GM21381 (cell line): ENCODE measurements around the gene AHSP.
A peak's percentile ranks its signal among the peaks of the same experiment; 100 is the strongest.
"Not testable (repeated sequence)": the region's sequence is repeated elsewhere in the genome, so short reads cannot be mapped to it uniquely, and the experiment has no call there.

Experiments
- ATAC-seq: cut with Tn5 transposase; IDR thresholded peaks from one replicate; pipeline ENCODE4 v1.9.1; 2021; ENCODE audit warnings: mild to moderate bottlenecking, moderate library complexity; ENCODE audit not compliant: unreplicated experiment

The AHSP gene, protein sequence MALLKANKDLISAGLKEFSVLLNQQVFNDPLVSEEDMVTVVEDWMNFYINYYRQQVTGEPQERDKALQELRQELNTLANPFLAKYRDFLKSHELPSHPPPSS

DNA sequence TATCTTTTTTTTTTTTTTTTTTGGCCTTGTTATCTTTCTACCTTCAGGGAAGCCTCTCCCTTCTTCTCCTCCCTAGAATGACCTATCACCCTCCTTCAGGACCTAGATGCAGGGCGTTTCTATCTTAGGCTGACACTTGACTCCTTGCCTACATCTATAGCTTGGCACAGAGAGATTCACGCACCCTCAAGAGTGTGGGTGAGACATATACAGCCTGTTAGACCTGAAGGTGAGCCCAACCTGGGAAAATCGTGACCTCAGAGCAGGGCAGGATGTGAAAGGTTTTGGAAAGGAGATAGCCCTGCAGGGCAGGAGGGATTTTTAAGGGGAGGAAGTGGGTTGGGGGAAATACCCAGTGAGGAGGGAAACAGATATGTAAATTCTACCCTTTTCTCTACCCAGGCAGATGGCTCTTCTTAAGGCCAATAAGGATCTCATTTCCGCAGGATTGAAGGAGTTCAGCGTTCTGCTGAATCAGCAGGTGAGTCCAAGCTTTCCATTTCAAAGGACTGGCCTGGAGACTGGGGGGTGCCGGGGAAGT is at the start of gene AHSP:
AHSP (plus strand) TSS at position 167 of the 541 bp plus-strand sequence; CDS start at position 407, 240 bp downstream.
- no peak for ATAC-seq

- ATAC-seq: no peak
Observed at GRCh38 chr16:31478956-31479355, 48.7 kb upstream of the AHSP start.

GRCh38 chr16:31479751-31480150 is 47.9 kb upstream of the AHSP start:
- ATAC-seq: no peak

- no peak for ATAC-seq
Observed at GRCh38 chr16:31480851-31481536, 46.7 kb upstream of the AHSP start.

GRCh38 chr16:31483081-31483480 is 44.6 kb upstream of the AHSP start, which contains the start of gene SLC5A2:
TSS of gene SLC5A2 (plus strand) at chr16:31483123. CDS start at chr16:31483137, 14 bp downstream.
- no peak for ATAC-seq

- not testable (repeated sequence) for ATAC-seq
Observed at GRCh38 chr16:31484048-31484447, 43.7 kb upstream of the AHSP start.

DNA sequence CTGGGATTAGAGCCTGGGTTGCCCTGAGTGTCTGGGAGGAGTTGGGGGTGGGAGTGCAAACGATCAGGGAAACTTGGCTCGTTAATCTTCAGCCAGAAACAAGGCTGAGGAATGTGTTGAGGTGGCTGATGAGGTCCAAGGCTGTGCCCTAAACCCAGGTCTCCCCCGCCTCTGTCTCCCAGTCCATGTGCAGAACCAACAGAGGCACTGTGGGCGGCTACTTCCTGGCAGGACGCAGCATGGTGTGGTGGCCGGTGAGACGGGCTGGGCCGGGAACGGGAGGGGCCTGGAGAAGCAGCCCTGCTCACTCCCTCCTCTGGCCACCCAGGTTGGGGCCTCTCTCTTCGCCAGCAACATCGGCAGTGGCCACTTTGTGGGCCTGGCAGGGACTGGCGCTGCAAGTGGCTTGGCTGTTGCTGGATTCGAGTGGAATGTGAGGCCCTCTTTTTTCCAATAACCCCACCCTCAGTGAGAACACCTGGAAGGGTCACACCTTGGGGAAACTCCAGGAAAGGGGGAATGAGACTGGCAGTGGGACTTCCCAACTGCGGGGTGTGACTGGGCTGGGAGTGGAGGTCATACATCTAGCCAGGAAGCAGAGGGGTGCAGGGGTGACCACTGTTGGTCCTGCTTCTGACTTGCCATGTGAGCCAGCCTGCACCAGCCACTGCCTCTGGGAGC is 43.1 kb upstream of the AHSP start:
- no peak for ATAC-seq

GRCh38 chr16:31485571-31485970 is 42.1 kb upstream of the AHSP start:
- no peak for ATAC-seq

GRCh38 chr16:31486045-31486444 is 41.7 kb upstream of the AHSP start:
- no peak for ATAC-seq

DNA sequence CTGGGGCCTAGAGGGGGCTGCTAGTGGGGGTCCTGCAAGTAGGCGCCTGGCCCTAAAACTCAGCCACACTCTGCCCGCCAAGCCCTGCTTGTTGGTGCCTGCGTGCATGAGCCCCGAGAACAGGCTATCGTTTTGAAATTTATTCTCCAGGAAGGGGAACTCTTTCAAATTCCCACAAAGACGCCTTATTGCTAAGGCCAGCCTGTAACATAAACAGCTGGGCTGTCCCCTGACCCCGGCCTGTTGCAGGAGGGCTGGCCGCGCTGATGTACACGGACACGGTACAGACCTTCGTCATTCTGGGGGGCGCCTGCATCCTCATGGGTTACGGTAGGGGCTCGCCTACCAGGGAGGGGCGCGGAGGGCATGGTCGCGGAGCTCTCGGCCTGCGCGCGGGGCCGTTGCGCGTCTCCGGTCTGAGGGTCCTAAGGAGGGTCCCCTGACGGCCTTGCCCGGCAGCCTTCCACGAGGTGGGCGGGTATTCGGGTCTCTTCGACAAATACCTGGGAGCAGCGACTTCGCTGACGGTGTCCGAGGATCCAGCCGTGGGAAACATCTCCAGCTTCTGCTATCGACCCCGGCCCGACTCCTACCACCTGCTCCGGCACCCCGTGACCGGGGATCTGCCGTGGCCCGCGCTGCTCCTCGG is 40.5 kb upstream of the AHSP start:
- no peak for ATAC-seq

DNA sequence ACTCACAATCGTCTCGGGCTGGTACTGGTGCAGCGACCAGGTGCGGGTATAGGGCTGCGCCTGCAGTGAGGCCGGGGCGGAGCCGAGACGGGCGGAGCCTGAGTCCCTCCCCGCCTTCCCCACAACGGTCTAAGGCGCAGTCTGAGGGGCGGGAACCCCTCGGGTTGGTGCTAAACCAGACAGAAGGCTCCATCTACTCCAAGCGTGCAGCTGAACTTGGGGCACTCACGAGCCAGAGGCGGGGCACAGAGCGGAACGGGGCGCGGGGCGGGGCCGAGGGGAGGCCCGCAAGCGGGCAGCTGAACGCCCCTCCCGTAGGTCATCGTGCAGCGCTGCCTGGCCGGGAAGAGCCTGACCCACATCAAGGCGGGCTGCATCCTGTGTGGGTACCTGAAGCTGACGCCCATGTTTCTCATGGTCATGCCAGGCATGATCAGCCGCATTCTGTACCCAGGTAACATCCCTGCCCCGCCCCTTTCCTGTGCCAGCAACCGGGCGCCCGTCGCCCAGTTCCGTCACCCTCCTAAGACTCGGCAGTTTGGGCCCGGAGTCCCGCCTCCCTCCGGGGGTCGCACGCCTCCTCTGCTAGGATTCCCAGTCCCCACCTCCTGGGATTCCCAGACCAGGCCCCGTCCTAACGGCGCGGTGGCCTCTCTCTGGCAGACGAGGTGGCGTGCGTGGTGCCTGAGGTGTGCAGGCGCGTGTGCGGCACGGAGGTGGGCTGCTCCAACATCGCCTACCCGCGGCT is 39.8 kb upstream of the AHSP start:
- ATAC-seq: peak; percentile 77

DNA sequence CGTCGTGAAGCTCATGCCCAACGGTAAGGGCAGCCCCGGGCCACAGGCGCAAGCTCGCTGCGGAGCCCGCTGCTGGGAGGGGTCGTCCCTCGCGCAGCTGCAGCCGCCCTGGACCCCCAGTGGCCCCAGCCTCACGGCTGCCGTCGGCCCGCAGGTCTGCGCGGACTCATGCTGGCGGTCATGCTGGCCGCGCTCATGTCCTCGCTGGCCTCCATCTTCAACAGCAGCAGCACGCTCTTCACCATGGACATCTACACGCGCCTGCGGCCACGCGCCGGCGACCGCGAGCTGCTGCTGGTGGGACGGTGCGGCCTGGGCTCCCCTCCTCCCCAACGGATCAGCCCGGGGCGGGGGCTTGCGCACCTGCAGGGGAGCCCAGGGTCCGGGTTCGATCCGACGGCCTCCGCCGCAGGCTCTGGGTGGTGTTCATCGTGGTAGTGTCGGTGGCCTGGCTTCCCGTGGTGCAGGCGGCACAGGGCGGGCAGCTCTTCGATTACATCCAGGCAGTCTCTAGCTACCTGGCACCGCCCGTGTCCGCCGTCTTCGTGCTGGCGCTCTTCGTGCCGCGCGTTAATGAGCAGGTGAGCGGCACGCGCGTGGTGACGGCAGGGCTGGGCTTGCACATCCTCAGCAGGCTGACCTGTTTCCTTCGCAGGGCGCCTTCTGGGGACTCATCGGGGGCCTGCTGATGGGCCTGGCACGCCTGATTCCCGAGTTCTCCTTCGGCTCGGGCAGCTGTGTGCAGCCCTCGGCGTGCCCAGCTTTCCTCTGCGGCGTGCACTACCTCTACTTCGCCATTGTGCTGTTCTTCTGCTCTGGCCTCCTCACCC is 39.0 kb upstream of the AHSP start:
- no peak for ATAC-seq

- no peak for ATAC-seq
Observed at GRCh38 chr16:31489298-31489564, 38.5 kb upstream of the AHSP start.

DNA sequence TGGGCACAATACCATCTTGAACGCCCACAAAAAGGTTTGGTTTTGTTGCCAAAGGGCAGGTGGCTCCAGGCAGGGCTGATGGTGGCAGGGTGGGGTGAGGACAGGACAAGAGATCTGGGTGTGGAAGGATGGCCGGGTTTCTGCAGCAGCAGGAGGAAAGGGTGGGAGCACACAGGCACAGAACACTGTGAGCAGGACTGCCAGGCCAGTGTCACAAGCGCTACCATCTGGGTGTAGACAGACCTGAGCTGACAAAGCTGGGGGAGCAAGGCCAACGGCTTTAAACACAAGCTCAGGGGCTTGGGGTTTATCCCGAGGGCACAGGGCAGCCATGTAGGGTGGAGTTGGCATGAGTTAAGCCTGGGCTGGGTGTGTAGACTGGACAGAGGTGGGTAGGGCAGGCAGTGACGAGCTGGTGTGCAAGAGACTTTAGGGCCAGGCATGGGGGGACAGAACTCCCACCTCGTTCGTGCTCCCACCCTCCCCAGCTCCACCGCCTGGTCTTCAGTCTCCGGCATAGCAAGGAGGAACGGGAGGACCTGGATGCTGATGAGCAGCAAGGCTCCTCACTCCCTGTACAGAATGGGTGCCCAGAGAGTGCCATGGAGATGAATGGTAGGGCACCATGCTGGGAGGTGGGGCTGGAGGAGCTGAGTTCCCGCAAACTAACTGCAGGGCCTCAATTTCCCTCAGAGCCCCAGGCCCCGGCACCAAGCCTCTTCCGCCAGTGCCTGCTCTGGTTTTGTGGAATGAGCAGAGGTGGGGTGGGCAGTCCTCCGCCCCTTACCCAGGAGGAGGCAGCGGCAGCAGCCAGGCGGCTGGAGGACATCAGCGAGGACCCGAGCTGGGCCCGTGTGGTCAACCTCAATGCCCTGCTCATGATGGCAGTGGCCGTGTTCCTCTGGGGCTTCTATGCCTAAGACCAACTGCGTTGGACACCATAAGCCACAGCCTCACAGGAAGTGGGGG is 37.8 kb upstream of the AHSP start:
- no peak for ATAC-seq

DNA sequence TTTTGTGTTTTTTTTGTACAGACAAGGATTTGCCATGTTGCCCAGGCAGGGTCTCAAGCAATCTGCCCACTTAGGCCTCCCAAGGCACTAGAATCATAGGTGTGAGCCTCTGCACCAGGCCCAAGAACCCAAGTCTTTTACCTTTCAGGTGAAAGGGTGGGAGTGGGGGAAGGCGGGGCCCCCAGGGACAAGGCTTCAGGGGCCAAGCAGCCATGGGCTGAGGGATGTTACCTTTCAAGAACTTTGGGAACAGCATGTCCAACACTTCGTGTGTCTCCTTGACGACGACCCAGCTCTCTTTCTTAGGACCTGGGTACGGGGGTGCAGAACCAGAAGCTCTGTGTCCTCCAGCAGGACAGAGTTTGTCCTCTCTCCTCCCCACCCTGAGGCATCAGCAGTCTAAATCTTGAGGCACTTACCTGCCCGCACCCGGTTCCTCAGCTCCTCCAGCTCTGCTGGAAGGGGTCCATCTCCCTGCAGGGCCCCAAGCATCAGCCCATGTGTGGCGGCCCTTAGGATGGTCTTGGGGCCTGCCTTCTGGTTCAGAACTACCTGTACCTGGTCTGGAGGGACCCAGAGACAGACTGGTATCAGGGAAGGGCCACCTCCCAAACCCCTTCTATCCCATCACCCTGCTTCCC is 35.8 kb upstream of the AHSP start:
- ATAC-seq: no peak

DNA sequence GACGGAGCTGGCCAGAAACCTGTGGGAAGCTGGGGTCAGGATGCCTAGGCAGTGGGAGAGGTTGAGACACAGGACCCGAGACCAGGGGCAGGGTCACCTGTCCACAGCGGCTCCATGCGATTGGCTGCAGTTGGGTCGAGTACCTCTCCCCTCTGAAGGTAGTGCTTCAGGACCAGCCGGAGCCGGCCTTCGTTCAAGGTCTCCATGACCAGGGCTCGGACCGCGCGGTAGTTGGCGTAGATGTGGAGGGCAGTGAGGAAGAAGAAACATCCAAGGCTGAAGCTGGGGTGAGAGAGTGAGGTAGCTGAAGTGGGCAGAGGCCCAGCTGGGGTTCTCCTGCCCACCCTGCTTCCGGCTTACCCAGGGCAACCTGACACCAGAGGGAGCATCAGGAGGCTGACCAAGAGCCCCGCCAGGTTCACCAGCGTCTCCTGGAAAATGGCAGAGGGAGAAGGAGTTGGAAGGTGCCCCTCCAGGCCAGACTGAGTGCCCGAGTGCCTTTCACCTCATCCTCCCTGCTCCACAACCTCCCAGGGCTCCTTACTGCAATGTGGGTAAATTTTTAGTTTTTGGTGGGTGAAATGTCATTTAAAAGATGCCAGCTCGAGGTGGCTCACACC is 34.1 kb upstream of the AHSP start:
- ATAC-seq: no peak

- no peak for ATAC-seq
Observed at GRCh38 chr16:31496670-31497069, 31.0 kb upstream of the AHSP start.

DNA sequence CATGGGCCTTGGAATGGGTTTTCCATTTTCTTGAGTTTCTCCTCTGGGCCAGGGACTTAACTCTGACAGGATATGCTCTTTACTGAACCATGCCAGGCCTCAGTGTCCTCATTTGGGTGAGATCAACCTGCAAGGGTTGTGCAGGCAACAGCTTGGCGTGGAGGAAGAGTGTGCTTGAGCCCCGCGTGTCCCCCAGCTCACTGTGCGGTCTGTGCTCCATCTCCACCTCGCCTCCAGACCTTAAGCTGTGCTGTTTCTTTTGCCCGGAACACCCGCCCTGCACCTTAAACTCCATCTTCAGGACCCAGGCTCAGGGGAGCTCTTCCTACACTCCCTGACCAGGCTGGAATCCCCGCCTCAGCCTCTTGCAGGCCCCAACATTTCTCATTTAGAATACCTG is 29.2 kb upstream of the AHSP start:
- no peak for ATAC-seq
